Ovary (tissue), 9 donors: ENCODE measurements around the gene GUCY1A2. TPM values are rescaled to one million over a fixed set of nuclear protein-coding genes. Genes with fewer than 3 reads are reported as not detected.

Source experiments
- DNase-seq, 5 donors: peaks; one replicate each; pipeline ENCODE4 v3.0.0-alpha.2; 2019 to 2020
- H3K27ac ChIP-seq, 2 donors: fragments of 200-600 bp; one replicate each; pipeline versions ENCODE4 v1.5.1 to v1.8.0; 2019 to 2022
- H3K27me3 ChIP-seq: fragments of 200-600 bp; one replicate; pipeline ENCODE4 v1.8.0; 2022
- H3K36me3 ChIP-seq: fragments of 200-600 bp; sonication (generic); one replicate; pipeline ENCODE4 v1.5.1; 2019
- H3K4me1 ChIP-seq: one replicate; pipeline ENCODE4 v1.8.1; 2013; ENCODE audit warnings: mild to moderate bottlenecking, moderate library complexity; ENCODE audit not compliant: insufficient read depth
- H3K4me3 ChIP-seq: fragments of 200-600 bp; sonication (generic); one replicate; pipeline ENCODE4 v1.5.1; 2017
- H3K9me3 ChIP-seq, 2 donors: fragments of 200-600 bp in 1 of 2; sonication (generic) in 1 of 2; one replicate each; pipeline versions ENCODE4 v1.5.1 to v1.8.1; 2013 to 2019; ENCODE audit warnings: mild to moderate bottlenecking in 1 of 2, moderate library complexity in 1 of 2
- CTCF ChIP-seq, 3 donors: fragments of 450-650 bp in 2 of 3; fragments of 200-600 bp in 1 of 3; IDR thresholded peaks; one replicate each; pipeline versions ENCODE4 v1.5.1 to v1.8.0; 2016 to 2022; ENCODE audit warnings: antibody characterized with exemption in 3 of 3, mild to moderate bottlenecking in 1 of 3
- EP300 ChIP-seq: sonication (generic); formaldehyde crosslinking; IDR thresholded peaks from one replicate; pipeline ENCODE4 v1.6.1; 2017; ENCODE audit warnings: antibody characterized with exemption
- POLR2A ChIP-seq: fragments of 450-650 bp; IDR thresholded peaks from one replicate; pipeline ENCODE4 v1.6.1; 2017; ENCODE audit warnings: antibody characterized with exemption, mild to moderate bottlenecking, moderate library complexity
- WGBS, 3 donors: extraction: QIAGEN DNeasy Blood & Tissue Kit in 1 of 3; methylation state at CpG; one replicate each; pipeline versions ENCODE4 v1.1.5 to v1.1.7; 2013 to 2017; 5-methylcytosine and 5-hydroxymethylcytosine counted together
- intact Hi-C, 4 donors: fragments of 100-400 bp; cut with DNase I; formaldehyde crosslinking; loops; one replicate each; pipeline versions ENCODE4 v1.11.0 to v1.15.1; 2022 to 2023
- polyA plus RNA-seq, 2 donors: library from polyadenylated mRNA; stranded (reverse); fragments of 200-250 nt in 1 of 2; fragments of 350-450 nt in 1 of 2; fragmentation: Illumina TruSeq in 1 of 2; extraction: RNeasy Lipid Tissue Mini Kit (QIAGEN cat#74804) in 1 of 2; gene quantifications; one replicate each; pipeline ENCODE4 v1.2.3, GENCODE V29; 2013 to 2014
- total RNA-seq, 7 donors: library from RNA; depleted of rRNA in 2 of 7; stranded (reverse); fragments of >200 nt in 2 of 7; fragmentation: NEBNext Ultra II Directional in 3 of 7; extraction: Animal tissue kit (Norgen Biotek cat#: 25700) in 3 of 7; gene quantifications; one replicate each; pipeline versions ENCODE4 v1.1.0 to v1.2.4, GENCODE V29; 2016 to 2023
- donor health status: DM: no; HTN: no; CAD: no; lungs with moderate emphysema.
- donor health status: DM: no; HTN: no; CAD: no.
- donor health status: Bipolar disorder and iron deficiency.
- donor health status: DM: yes; HTN: yes; CAD: no.
- donor health status: DM: no; HTN: no; CAD: no.
- donor health status: DM: yes; HTN: yes; CAD: no.

Gene GUCY1A2
- total and polyA plus RNA-seq, 9 donors = 1.5 to 20.3 (median 6.1) TPM

GRCh38 chr11:106854429-106854828 lies 163.8 kb downstream of the GUCY1A2 start:
- no peaks in the 10 kb centered on the region for H3K4me1 ChIP-seq
- no peak for DNase-seq
- intact Hi-C loops = no loop called here
- H3K4me3 ChIP-seq = no peak overlapping the region
- no peak overlapping the region for H3K27ac ChIP-seq
- TF ChIP-seq EP300 (no peak), CTCF (IDR thresholded peaks at IDR 0.05) (no peak), POLR2A (no peak)
- 86 to 97% (median 93%) methylated on average over 7 of the region's 7 CpGs for WGBS, 3 donors
- no peaks in the 10 kb centered on the region for H3K9me3 ChIP-seq
- no peaks in the 10 kb centered on the region for H3K36me3 ChIP-seq
- H3K27me3 ChIP-seq = no peaks in the 10 kb centered on the region

- Histone ChIP-seq H3K4me1 (no peaks in the 10 kb centered on the region), H3K27ac (no peak overlapping the region), H3K9me3 (no peaks in the 10 kb centered on the region), H3K4me3 (no peak overlapping the region), H3K36me3 (no peaks in the 10 kb centered on the region), H3K27me3 (no peaks in the 10 kb centered on the region)
- DNase-seq = no peak
- intact Hi-C loops = no loop called here
- 88 to 100% (median 100%) methylated on average over 1 of the region's 1 CpG for WGBS, 3 donors
- TF ChIP-seq EP300 = no peak
- TF ChIP-seq CTCF (IDR thresholded peaks at IDR 0.05) = no peak
- TF ChIP-seq POLR2A = no peak
Measured at GRCh38 chr11:106853850-106854401, 164.3 kb downstream of the GUCY1A2 start.

GRCh38 chr11:106852779-106853178 lies 165.5 kb downstream of the GUCY1A2 start:
- H3K27me3 ChIP-seq = no peaks in the 10 kb centered on the region

GRCh38 chr11:106848526-106848925 lies 169.8 kb downstream of the GUCY1A2 start:
- Histone ChIP-seq H3K27ac (no peak overlapping the region), H3K36me3 (no peaks in the 10 kb centered on the region)
- intact Hi-C loops = no loop called here

More at GRCh38 chr11:106852779-106853178, 165.5 kb downstream of the GUCY1A2 start:
- Histone ChIP-seq H3K4me3 (no peak overlapping the region), H3K27ac (no peak overlapping the region), H3K4me1 (no peaks in the 10 kb centered on the region), H3K36me3 (no peaks in the 10 kb centered on the region), H3K9me3 (no peaks in the 10 kb centered on the region)
- intact Hi-C loops = no loop called here
- no peak for DNase-seq
- TF ChIP-seq EP300 (no peak), POLR2A (no peak), CTCF (IDR thresholded peaks at IDR 0.05) (no peak)

More at GRCh38 chr11:106848526-106848925, 169.8 kb downstream of the GUCY1A2 start:
- TF ChIP-seq CTCF (IDR thresholded peaks at IDR 0.05) (no peak), POLR2A (no peak), EP300 (no peak)
- Histone ChIP-seq H3K27me3 (no peaks in the 10 kb centered on the region), H3K4me1 (no peaks in the 10 kb centered on the region), H3K9me3 (no peaks in the 10 kb centered on the region), H3K4me3 (no peak overlapping the region)
- no peak for DNase-seq
